K562 (cell line): Measurements from ENCODE around the gene TTC19. TPM values are rescaled to one million over a fixed set of nuclear protein-coding genes. Genes with fewer than 3 reads are reported as not detected.
A peak's percentile ranks its signal among the peaks of the same experiment; 100 is the strongest.

ENCODE experiments used
- ATAC-seq: fragments of 200-7000 bp; cut with Tn5 transposase; 3 replicates; pipeline ENCODE4 v1.9.1; 2020; ENCODE audit warnings: moderate library complexity
- BruUV-seq: library from RNA; stranded (reverse); fragments of 400-500 nt; replicated peaks from 2 replicates; lab custom pipeline; 2021; lab: Mats Ljungman, UMichigan
- CTCF ChIA-PET: fragments of 300-600 bp; formaldehyde crosslinking; extraction: SDS; loops from one replicate; lab custom pipeline; 2021; ENCODE audit warnings: low intra/inter-chr PET ratio; lab: Yijun Ruan, JAX
- POLR2A ChIA-PET: fragments of 300-600, 350-650 bp; sonication (Branson Sonifier 250); formaldehyde crosslinking; extraction: SDS; loops from one replicate; lab custom pipeline; 2021; ENCODE audit warnings: antibody characterized with exemption, inconsistent platforms; lab: Yijun Ruan, JAX
- DNase-seq, 4 experiments: peaks; one replicate each; pipeline versions ENCODE4 v3.0.0 to v3.0.0-alpha.2; 2011 to 2018; ENCODE audit warnings: low spot score in 3 of 4, mixed read lengths in 3 of 4; ENCODE audit errors: extremely low read depth in 1 of 4
- FAIRE-seq: peaks from 2 replicates; lab custom pipeline; 2011; peaks lifted over from hg19 to GRCh38; lab: Jason Lieb, UNC
- H2AFZ ChIP-seq: 2 replicates; pipeline ENCODE4 v1.6.0; 2011; ENCODE audit warnings: low read depth, low read length, control low read depth, inconsistent platforms
- H3K27ac ChIP-seq: fragments of 200-600 bp; 3 replicates; pipeline ENCODE4 v1.8.0; 2011; ENCODE audit warnings: low read depth, mild to moderate bottlenecking, control low read depth, inconsistent platforms, low read length, moderate library complexity, mixed read lengths; ENCODE audit errors: extremely low read depth
- H3K27me3 ChIP-seq, 2 experiments: fragments of 300-600 bp in 1 of 2; 2 replicates in 1 of 2; 3 replicates in 1 of 2; pipeline versions ENCODE4 v1.6.0 to v1.8.0; 2011; ENCODE audit warnings: inconsistent platforms in 2 of 2, low read length in 2 of 2, mild to moderate bottlenecking in 1 of 2, mixed read lengths in 1 of 2, moderate library complexity in 1 of 2; ENCODE audit not compliant: control insufficient read depth in 2 of 2, insufficient read depth in 2 of 2
- H3K36me3 ChIP-seq: fragments of 300-600 bp; 3 replicates; pipeline ENCODE4 v1.8.0; 2011; ENCODE audit warnings: mild to moderate bottlenecking, low read length, inconsistent platforms; ENCODE audit not compliant: control insufficient read depth, insufficient read depth
- H3K4me1 ChIP-seq, 2 experiments: fragments of 200-600 bp in 1 of 2; replicated peaks in 1 of 2; 2 replicates in 1 of 2; 3 replicates in 1 of 2; pipeline versions ENCODE4 v1.5.1 to v1.8.0; 2011; ENCODE audit warnings: inconsistent platforms in 2 of 2, low read length in 2 of 2, mild to moderate bottlenecking in 1 of 2, mixed read lengths in 1 of 2, moderate library complexity in 1 of 2; ENCODE audit not compliant: control insufficient read depth in 2 of 2, insufficient read depth in 2 of 2
- H3K4me2 ChIP-seq: 2 replicates; pipeline ENCODE4 v1.6.1; 2011; ENCODE audit warnings: low read length, control low read depth, inconsistent platforms, mixed read lengths; ENCODE audit not compliant: insufficient read depth
- H3K4me3 ChIP-seq: fragments of 200-600 bp; sonication (generic), shearing (Covaris generic); 2 replicates; pipeline ENCODE4 v1.5.1; 2016; ENCODE audit warnings: control low read depth, inconsistent platforms
- H3K79me2 ChIP-seq: fragments of 200-600 bp; 3 replicates; pipeline ENCODE4 v1.8.0; 2011; ENCODE audit warnings: low read length, inconsistent platforms; ENCODE audit not compliant: control insufficient read depth, insufficient read depth
- H3K9ac ChIP-seq, 2 experiments: 2 replicates each; pipeline versions ENCODE4 v1.6.0 to v1.6.1; 2011; ENCODE audit warnings: low read depth in 2 of 2, low read length in 2 of 2, control low read depth in 1 of 2, inconsistent platforms in 1 of 2, mild to moderate bottlenecking in 1 of 2, mixed read lengths in 1 of 2; ENCODE audit not compliant: insufficient read depth in 1 of 2
- H3K9me1 ChIP-seq: one replicate; pipeline ENCODE4 v1.6.0; 2011; ENCODE audit warnings: inconsistent platforms, mild to moderate bottlenecking, low read length, moderate library complexity; ENCODE audit not compliant: control insufficient read depth, insufficient read depth
- H3K9me3 ChIP-seq: replicated peaks from 2 replicates; pipeline ENCODE4 v1.5.1; 2011; ENCODE audit warnings: low read depth, low read length, inconsistent platforms; ENCODE audit not compliant: control insufficient read depth, insufficient read depth
- H4K20me1 ChIP-seq: replicated peaks from 2 replicates; pipeline ENCODE4 v1.6.1; 2011; ENCODE audit warnings: low read length, inconsistent platforms, mixed read lengths; ENCODE audit not compliant: control insufficient read depth, insufficient read depth
- CBFA2T3 ChIP-seq: fragments of 450-650 bp; IDR thresholded peaks from 2 replicates; pipeline ENCODE4 v1.6.1; 2017
- FOXM1 ChIP-seq, 2 experiments: fragments of 450-650 bp in 1 of 2; sonication (generic) in 1 of 2; formaldehyde crosslinking in 1 of 2; IDR thresholded peaks; 2 replicates each; pipeline versions ENCODE4 v1.6.1 to v1.9.0; 2017 to 2022; ENCODE audit warnings: low read depth in 2 of 2, mild to moderate bottlenecking in 2 of 2, missing genetic modification reagents in 1 of 2, moderate library complexity in 1 of 2
- NFE2 ChIP-seq: IDR thresholded peaks from 2 replicates; pipeline ENCODE4 v1.6.1; 2014; ENCODE audit warnings: antibody characterized with exemption, low read depth
- RFX1 ChIP-seq: fragments of 450-650 bp; IDR thresholded peaks from 2 replicates; pipeline ENCODE4 v1.6.1; 2016; ENCODE audit warnings: mild to moderate bottlenecking, moderate library complexity
- XRCC5 ChIP-seq: fragments of 200-400 bp; formaldehyde crosslinking; IDR thresholded peaks from 2 replicates; pipeline ENCODE4 v1.6.1; 2017; ENCODE audit warnings: low read depth, mild to moderate bottlenecking, low read length
- WGBS: fragments of 100-300 bp; shearing (Covaris generic); methylation state at CpG from one replicate; pipeline ENCODE4 v1.1.6; 2016; ENCODE audit warnings: low coverage, mixed read lengths; ENCODE audit not compliant: insufficient coverage; ENCODE audit errors: missing lambda C conversion rate; 5-methylcytosine and 5-hydroxymethylcytosine counted together
- in situ Hi-C: fragments of 300-500 bp; cut with MboI; formaldehyde crosslinking; loops from 4 replicates; pipeline ENCODE4 v1.15.0; 2018; ENCODE audit warnings: inconsistent platforms, mixed read lengths
- intact Hi-C: fragments of 100-400 bp; cut with micrococcal nuclease; formaldehyde crosslinking; loops from 2 replicates; pipeline ENCODE4 v1.14.2; 2022
- polyA plus RNA-seq, 8 experiments: library from polyadenylated mRNA; depleted of rRNA in 4 of 8; stranded (reverse) in 5 of 8; unstranded in 3 of 8; fragments of >200 nt; fragmentation: Nextera tagmentation in 2 of 8; fragmentation: Illumina TruSeq in 1 of 8; extraction: Ambion mirVana in 2 of 8; extraction: Trizol in 1 of 8; gene quantifications; 2 replicates each; pipeline versions ENCODE4 v1.2.1 to v1.2.3, GENCODE V29; 2011 to 2014; ENCODE audit warnings: inconsistent platforms in 1 of 8, missing spikeins in 1 of 8
- total RNA-seq, 7 experiments: library from RNA; depleted of rRNA in 6 of 7; stranded (reverse); fragments of >200 nt in 6 of 7; fragmentation: Illumina TruSeq in 2 of 7; extraction: Trizol in 2 of 7; gene quantifications; 2 replicates each; pipeline versions ENCODE4 v1.2.1 to v1.2.3, GENCODE V29; 2011 to 2021; ENCODE audit warnings: low replicate concordance in 1 of 7

The TTC19 gene
- total and polyA plus RNA-seq, 9 of the 15 experiments (the other 6 are each of a cell fraction or from before 2014, with no cell fraction given), result 8.1 to 60.8 (median 25.3) TPM

DNA sequence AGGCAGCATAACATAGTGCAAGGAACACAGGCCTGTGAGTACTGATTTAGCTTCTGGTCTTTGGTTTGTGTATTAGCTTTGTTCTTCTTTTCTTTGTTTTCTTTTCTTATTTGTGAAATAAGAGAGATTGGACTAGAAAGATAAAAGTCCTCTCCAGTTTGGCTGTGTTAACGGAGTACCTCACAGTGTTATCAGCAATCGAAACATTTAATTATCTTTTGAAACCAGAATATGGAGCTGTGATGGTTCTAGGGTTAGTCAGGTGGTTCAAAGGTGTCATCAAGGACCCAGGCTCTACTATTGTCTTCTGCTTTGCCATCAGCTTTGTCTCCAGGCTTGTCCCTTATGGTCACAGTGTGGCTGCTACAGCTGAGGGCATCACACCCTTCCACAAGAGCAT lies 29.1 kb upstream of the TTC19 start:
- no peaks in the 10 kb centered on the region for H3K9me1 ChIP-seq
- H3K4me1 ChIP-seq, result peaks cover 27 to 49% of the 10 kb centered on the region in 2 experiments
- H3K9me3 ChIP-seq, result no peaks in the 10 kb centered on the region
- ChIA-PET POLR2A (interaction anchor here (0.5 to 1.3 kb wide), 5 partner anchors 9 to 245 kb away, joined by 3 to 5 read pairs (median 4); partner anchors contain the start of gene NCOR1), CTCF (no interaction called here)
- FAIRE-seq (no peak), ATAC-seq (no peak), DNase-seq (no peak)
- no peak overlapping the region for H3K27ac ChIP-seq
- intact Hi-C loops, result no loop called here
- no TSS peak for BruUV-seq
- no peak overlapping the region for H3K4me2 ChIP-seq
- no peaks in the 10 kb centered on the region for H3K27me3 ChIP-seq
- TF ChIP-seq XRCC5 (no peak), CBFA2T3 (peak; percentile 28; the same call in 1 of the 2 replicates), NFE2 (no peak)
- H3K79me2 ChIP-seq, result peaks cover 52% of the 10 kb centered on the region
- 8% methylated on average over 2 of the region's 2 CpGs for WGBS
- H2AFZ ChIP-seq, result no peak overlapping the region
- in situ Hi-C loops, result loop anchor here (25.0 kb wide), 1 partner anchor 708 kb away; the partner anchor contains the start of gene PMP22
- H3K4me3 ChIP-seq, result no peak overlapping the region
- no peaks in the 10 kb centered on the region for H4K20me1 ChIP-seq
- H3K36me3 ChIP-seq, result peaks cover 18% of the 10 kb centered on the region; the same call in 2 of the 3 replicates
- H3K9ac ChIP-seq, result no peak overlapping the region

DNA sequence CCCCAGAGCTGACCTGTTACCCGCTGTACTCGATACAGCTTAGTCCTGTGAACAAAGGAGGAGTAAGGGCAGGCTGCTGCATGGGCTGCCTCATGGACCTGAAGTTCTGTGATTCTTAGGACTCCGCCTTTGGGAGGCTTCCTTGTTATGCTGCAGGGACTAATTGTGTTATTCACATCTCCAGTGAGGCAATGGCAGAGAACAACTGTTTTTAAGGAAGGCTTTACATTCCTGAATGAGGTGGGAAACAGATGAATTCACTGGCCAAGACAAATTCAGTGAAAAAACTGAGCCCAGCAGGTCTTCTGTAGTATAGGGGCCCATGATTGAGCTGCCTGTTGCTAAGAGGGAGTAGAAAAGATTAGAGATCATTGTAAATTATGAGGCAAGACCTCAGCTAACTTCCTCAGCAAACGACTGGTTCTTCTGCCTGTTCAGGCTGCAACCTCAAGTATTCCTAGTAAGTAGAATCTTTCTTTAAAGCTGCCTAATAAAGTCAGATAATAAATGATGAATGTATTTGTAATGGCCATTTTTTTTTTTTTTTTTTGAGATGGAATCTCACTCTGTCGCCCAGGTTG lies 28.4 kb upstream of the TTC19 start:
- H3K4me3 ChIP-seq, result no peak overlapping the region
- no peak overlapping the region for H2AFZ ChIP-seq
- intact Hi-C loops (no loop called here), in situ Hi-C loops (loop anchor here (25.0 kb wide), 1 partner anchor 709 kb away; the partner anchor contains the start of gene PMP22)
- peaks cover 18% of the 10 kb centered on the region; the same call in 2 of the 3 replicates for H3K36me3 ChIP-seq
- ATAC-seq (0 out of 3 replicates have a peak, but pooled peaks have one; percentile 18), FAIRE-seq (no peak), DNase-seq (no peak)
- no peak overlapping the region for H3K4me2 ChIP-seq
- TF ChIP-seq RFX1 (peak; percentile 18; the same call in 1 of the 2 replicates), FOXM1 (IDR thresholded peaks at IDR 0.05; ENCODE audit: low read depth) (no peak), FOXM1 (CRISPR knock-in tag; IDR thresholded peaks at IDR 0.05; ENCODE audit: low read depth) (no peak)
- 48% methylated on average over 4 of the region's 5 CpGs for WGBS
- no peaks in the 10 kb centered on the region for H4K20me1 ChIP-seq
- peaks cover 49% of the 10 kb centered on the region for H3K79me2 ChIP-seq
- no peak overlapping the region for H3K9ac ChIP-seq
- no TSS peak for BruUV-seq
- peaks cover 26 to 42% of the 10 kb centered on the region in 2 experiments for H3K4me1 ChIP-seq
- POLR2A ChIA-PET, result interaction anchor here (0.6 to 1.3 kb wide), 3 partner anchors 9 to 48 kb away, joined by 3 to 5 read pairs (median 4); no protein-coding TSS in a partner anchor
- no peaks in the 10 kb centered on the region for H3K9me3 ChIP-seq
- CTCF ChIA-PET, result interaction anchor here (0.5 kb wide), 1 partner anchor 21 kb away, joined by 4 read pairs; no protein-coding TSS in a partner anchor
- H3K9me1 ChIP-seq, result no peaks in the 10 kb centered on the region
- H3K27me3 ChIP-seq, result no peaks in the 10 kb centered on the region
- H3K27ac ChIP-seq, result no peak overlapping the region
